Activated CD8-positive, alpha-beta T cell treated with anti-CD3 and anti-CD28 coated beads for 36 hours (primary cell): Measurements from ENCODE around the gene SMC1A. TPM values are rescaled to one million over a fixed set of nuclear protein-coding genes. Genes with fewer than 3 reads are reported as not detected.
A peak's percentile ranks its signal among the peaks of the same experiment; 100 is the strongest.

ENCODE experiments used
- ATAC-seq: fragments of 200-7000 bp; cut with Tn5 transposase; one replicate; pipeline ENCODE4 v1.10.0; 2021; ENCODE audit warnings: mild to moderate bottlenecking, moderate library complexity
- CTCF ChIA-PET: fragments of 350-600 bp; sonication (Branson Sonifier 250); formaldehyde crosslinking; loops from one replicate; lab custom pipeline; 2021; ENCODE audit warnings: antibody characterized with exemption; lab: Charles Lee
- POLR2A ChIA-PET: fragments of 350-600 bp; sonication (Branson Sonifier 250); formaldehyde crosslinking; loops from one replicate; lab custom pipeline; 2021; ENCODE audit warnings: antibody characterized with exemption; lab: Charles Lee
- DNase-seq: peaks from one replicate; pipeline ENCODE4 v3.0.0-alpha.2; 2020
- H3K27ac Mint-ChIP-seq: one replicate; pipeline ENCODE4 v1.8.0; 2021; ENCODE audit warnings: mild to moderate bottlenecking, mixed read lengths
- H3K27me3 Mint-ChIP-seq: one replicate; pipeline ENCODE4 v1.8.0; 2021; ENCODE audit warnings: mixed read lengths
- H3K36me3 Mint-ChIP-seq: one replicate; pipeline ENCODE4 v1.8.0; 2021; ENCODE audit warnings: low read depth, mixed read lengths
- H3K4me1 Mint-ChIP-seq: one replicate; pipeline ENCODE4 v1.8.0; 2021; ENCODE audit warnings: low read depth, mixed read lengths
- H3K4me3 Mint-ChIP-seq: one replicate; pipeline ENCODE4 v1.8.0; 2021; ENCODE audit warnings: mild to moderate bottlenecking, moderate library complexity, mixed read lengths
- H3K9me3 Mint-ChIP-seq: one replicate; pipeline ENCODE4 v1.8.0; 2021; ENCODE audit warnings: mixed read lengths
- CTCF ChIP-seq: fragments of 200-600 bp; IDR thresholded peaks from one replicate; pipeline ENCODE4 v1.8.0; 2022; ENCODE audit warnings: antibody characterized with exemption, mild to moderate bottlenecking
- intact Hi-C: fragments of 100-400 bp; cut with micrococcal nuclease; formaldehyde crosslinking; loops from one replicate; pipeline ENCODE4 v1.10.0; 2022
- total RNA-seq, 2 experiments: library from RNA; stranded (reverse); gene quantifications; one replicate each; pipeline ENCODE4 v1.2.3, GENCODE V29; 2021

Gene SMC1A
- total RNA-seq, 2 experiments from 2014 or later = 151 to 154 TPM

DNA sequence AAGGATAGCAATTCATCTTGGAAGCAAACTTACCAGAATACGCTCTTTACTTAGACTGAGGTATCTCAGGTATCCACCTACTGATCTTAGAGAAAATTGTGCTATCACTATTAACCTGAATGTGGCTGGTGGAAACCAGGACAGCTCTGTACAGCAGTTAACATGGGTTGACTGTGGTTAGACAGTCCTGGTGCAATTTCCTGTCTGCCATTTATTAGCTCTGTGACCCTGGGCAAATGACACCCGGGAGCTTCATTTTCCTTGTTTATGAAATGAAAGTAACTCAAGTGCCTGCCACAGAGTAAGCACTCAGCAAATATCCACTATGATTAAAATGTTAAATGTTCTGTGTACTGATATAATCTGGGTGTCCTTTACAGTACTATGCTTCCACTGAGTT is 60.0 kb downstream of the SMC1A start:
- H3K27me3 Mint-ChIP-seq = no peaks in the 10 kb centered on the region
- POLR2A ChIA-PET = no interaction called here
- intact Hi-C loops = no loop called here
- no peaks in the 10 kb centered on the region for H3K36me3 Mint-ChIP-seq
- CTCF ChIA-PET = interaction anchor here (0.6 to 1.6 kb wide), 4 partner anchors 44 to 267 kb away, joined by 3 to 9 read pairs (median 4); no protein-coding TSS in a partner anchor
- no peaks in the 10 kb centered on the region for H3K4me1 Mint-ChIP-seq
- DNase-seq (no peak), ATAC-seq (no peak)
- H3K9me3 Mint-ChIP-seq = no peaks in the 10 kb centered on the region
- H3K4me3 Mint-ChIP-seq = no peak overlapping the region
- H3K27ac Mint-ChIP-seq = no peak overlapping the region
- no peak for TF ChIP-seq CTCF

- ChIA-PET POLR2A (no interaction called here), CTCF (no interaction called here)
- intact Hi-C loops = no loop called here
- DNase-seq = no peak
- Mint-ChIP-seq H3K27me3 (no peaks in the 10 kb centered on the region), H3K4me1 (no peaks in the 10 kb centered on the region), H3K4me3 (no peak overlapping the region), H3K9me3 (no peaks in the 10 kb centered on the region), H3K36me3 (no peaks in the 10 kb centered on the region), H3K27ac (no peak overlapping the region)
- TF ChIP-seq CTCF = no peak
- ATAC-seq = no peak
Measured at GRCh38 chrX:53357799-53358530, 64.5 kb downstream of the SMC1A start.

DNA sequence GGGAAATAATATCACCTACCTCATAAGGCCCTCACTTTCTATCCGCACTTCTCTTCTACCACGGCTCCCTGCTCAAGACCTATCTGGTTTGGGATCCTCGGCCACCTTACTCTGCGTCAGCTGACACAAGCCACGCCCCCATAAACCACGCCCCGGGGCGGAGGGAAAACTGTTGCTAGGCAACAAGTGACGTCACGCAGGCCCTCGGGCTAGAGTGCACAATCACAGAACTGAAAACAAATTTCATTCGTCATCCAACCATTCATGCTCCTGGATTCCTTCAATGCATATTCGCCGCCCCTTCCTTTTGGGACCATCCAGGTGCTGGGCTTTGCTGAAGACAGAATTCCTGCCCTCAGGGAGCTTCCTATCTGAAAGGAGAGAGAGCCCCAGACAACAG is 66.3 kb downstream of the SMC1A start:
- intact Hi-C loops = no loop called here
- peak; percentile 9 for DNase-seq

GRCh38 chrX:53354669-53355068 is 67.8 kb downstream of the SMC1A start:
- Mint-ChIP-seq H3K4me3 (no peak overlapping the region), H3K36me3 (no peaks in the 10 kb centered on the region), H3K27me3 (no peaks in the 10 kb centered on the region), H3K4me1 (no peaks in the 10 kb centered on the region), H3K9me3 (no peaks in the 10 kb centered on the region), H3K27ac (no peak overlapping the region)
- no peak for DNase-seq
- CTCF ChIA-PET = interaction anchor here (1.4 kb wide), 1 partner anchor 128 kb away, joined by 3 read pairs; no protein-coding TSS in a partner anchor
- no peak for TF ChIP-seq CTCF
- intact Hi-C loops = no loop called here
- no peak for ATAC-seq
- POLR2A ChIA-PET = no interaction called here

More for the DNA sequence above, 66.3 kb downstream of the SMC1A start:
- Mint-ChIP-seq H3K27me3 (no peaks in the 10 kb centered on the region), H3K9me3 (no peaks in the 10 kb centered on the region), H3K4me1 (no peaks in the 10 kb centered on the region), H3K27ac (no peak overlapping the region), H3K4me3 (no peak overlapping the region), H3K36me3 (no peaks in the 10 kb centered on the region)
- ChIA-PET CTCF (interaction anchor here (1.3 to 1.4 kb wide), 2 partner anchors 38 to 126 kb away, joined by 3 to 4 read pairs; no protein-coding TSS in a partner anchor), POLR2A (no interaction called here)
- no peak for ATAC-seq
- TF ChIP-seq CTCF = no peak

DNA sequence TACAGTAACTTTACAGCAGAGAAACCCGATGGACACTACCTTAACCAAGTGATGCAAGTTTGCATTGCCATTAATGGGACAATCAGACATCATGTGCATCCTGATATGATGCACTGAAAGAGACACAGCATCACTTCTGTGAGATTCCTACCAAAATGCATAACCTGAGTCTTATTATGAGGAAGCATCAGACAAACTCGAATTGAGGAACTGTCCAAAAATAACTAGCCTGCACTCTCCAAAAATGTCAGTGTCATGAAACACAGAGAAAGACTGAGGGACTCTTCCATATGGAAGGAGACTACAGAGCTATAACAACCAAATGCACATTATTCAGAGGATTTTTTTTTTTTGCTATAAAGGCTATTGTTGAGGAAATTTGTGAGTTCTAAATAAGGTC is 74.5 kb downstream of the SMC1A start:
- H3K27ac Mint-ChIP-seq = no peak overlapping the region
- no peak overlapping the region for H3K4me3 Mint-ChIP-seq
- no peak for ATAC-seq
- H3K9me3 Mint-ChIP-seq = no peaks in the 10 kb centered on the region
- POLR2A ChIA-PET = no interaction called here
- CTCF ChIA-PET = no interaction called here
- no peak for DNase-seq
- intact Hi-C loops = no loop called here
- no peaks in the 10 kb centered on the region for H3K4me1 Mint-ChIP-seq
- TF ChIP-seq CTCF = no peak
- no peaks in the 10 kb centered on the region for H3K27me3 Mint-ChIP-seq
- H3K36me3 Mint-ChIP-seq = no peaks in the 10 kb centered on the region
